ENCODE measurements around the gene ZBTB34.

Gene ZBTB34

GRCh38 chr9:126880947-126881332 is 20.5 kb downstream of the ZBTB34 start:
- no peak overlapping the region for H3K4me3 ChIP-seq (replicated peaks; ENCODE audit: low read depth, low read length)
- TF ChIP-seq CTCF (IDR thresholded peaks at IDR 0.05; ENCODE audit: low read length, missing control alignments): no peak
- DNase-seq (ENCODE audit: low read depth): no peak

GRCh38 chr9:126882746-126883145 is 22.3 kb downstream of the ZBTB34 start:
- no peak overlapping the region for H3K4me3 ChIP-seq (replicated peaks; ENCODE audit: low read depth, low read length)
- TF ChIP-seq CTCF (IDR thresholded peaks at IDR 0.05; ENCODE audit: low read length, missing control alignments): no peak
- no peak for DNase-seq (ENCODE audit: low read depth)

- no peak for DNase-seq (ENCODE audit: low read depth)
- no peak overlapping the region for H3K4me3 ChIP-seq (replicated peaks; ENCODE audit: low read depth, low read length)
- TF ChIP-seq CTCF (IDR thresholded peaks at IDR 0.05; ENCODE audit: low read length, missing control alignments): no peak
Observed at GRCh38 chr9:126883636-126884035, 23.2 kb downstream of the ZBTB34 start.

- no peak for DNase-seq (ENCODE audit: low read depth)
- no peak for TF ChIP-seq CTCF (IDR thresholded peaks at IDR 0.05; ENCODE audit: low read length, missing control alignments)
- no peak overlapping the region for H3K4me3 ChIP-seq (replicated peaks; ENCODE audit: low read depth, low read length)
Observed at GRCh38 chr9:126885131-126885641, 24.7 kb downstream of the ZBTB34 start.

- no peak for TF ChIP-seq CTCF (IDR thresholded peaks at IDR 0.05; ENCODE audit: low read length, missing control alignments)
- DNase-seq (ENCODE audit: low read depth): no peak
- H3K4me3 ChIP-seq (replicated peaks; ENCODE audit: low read depth, low read length): no peak overlapping the region
Observed at GRCh38 chr9:126886034-126886822, 25.8 kb downstream of the ZBTB34 start.

- no peak overlapping the region for H3K4me3 ChIP-seq (replicated peaks; ENCODE audit: low read depth, low read length)
- no peak for DNase-seq (ENCODE audit: low read depth)
- no peak for TF ChIP-seq CTCF (IDR thresholded peaks at IDR 0.05; ENCODE audit: low read length, missing control alignments)
Observed at GRCh38 chr9:126886897-126887296, 26.5 kb downstream of the ZBTB34 start.

GRCh38 chr9:126891676-126892075 is 31.2 kb downstream of the ZBTB34 start:
- no peak for DNase-seq (ENCODE audit: low read depth)

More at GRCh38 chr9:126891676-126892075, 31.2 kb downstream of the ZBTB34 start:
- H3K4me3 ChIP-seq (replicated peaks; ENCODE audit: low read depth, low read length): no peak overlapping the region
- no peak for TF ChIP-seq CTCF (IDR thresholded peaks at IDR 0.05; ENCODE audit: low read length, missing control alignments)

Data from fibroblast of pulmonary artery (primary cell).